Measurements from ENCODE around the gene DCTN1. TPM values are rescaled to one million over a fixed set of nuclear protein-coding genes. Genes with fewer than 3 reads are reported as not detected.
"Not testable (repeated sequence)": the region's sequence is repeated elsewhere in the genome, so short reads cannot be mapped to it uniquely, and the experiment has no call there.

DCTN1 gene
- total and polyA plus RNA-seq, 2 donors (not counting 1 experiment from before 2014, with no cell fraction given): 46.7 to 143 TPM

GRCh38 chr2:74345272-74345943 is 34.7 kb downstream of the DCTN1 start:
- WGBS (ENCODE audit: insufficient coverage): 96% methylated on average over 3 of the region's 8 CpGs
- H3K4me3 ChIP-seq (ENCODE audit: control extremely low read depth in 1 of 5, extremely low read depth in 1 of 5, insufficient read depth in 1 of 5, low read depth in 2 of 5, low read length in 4 of 5): no peak overlapping the region
- H3K9me3 ChIP-seq (ENCODE audit: control extremely low read depth in 1 of 3, control insufficient read depth in 2 of 3, insufficient read depth in 1 of 3, low read length in 2 of 3): no peaks in the 10 kb centered on the region
- no peaks in the 10 kb centered on the region for H3K4me1 ChIP-seq (ENCODE audit: control insufficient read depth in 2 of 2, insufficient read depth in 2 of 2, low read length in 2 of 2)
- H4K20me1 ChIP-seq (ENCODE audit: control insufficient read depth, insufficient read depth, low read length, poor library complexity, severe bottlenecking): no peaks in the 10 kb centered on the region
- H3K27ac ChIP-seq (ENCODE audit: low read length in 2 of 2): no peak overlapping the region
- ChIA-PET CTCF (interaction anchor here (0.7 to 2.3 kb wide), 2 partner anchors 10 to 1055 kb away, joined by 5 to 9 read pairs; no protein-coding TSS in a partner anchor), POLR2A (no interaction called here)
- no peaks in the 10 kb centered on the region for H3K79me2 ChIP-seq (ENCODE audit: control insufficient read depth, insufficient read depth, low read length)
- Mint-ChIP-seq H3K4me1 (no peaks in the 10 kb centered on the region), H3K27ac (no peak overlapping the region), H3K27me3 (peaks cover 1% of the 10 kb centered on the region), H3K9me3 (ENCODE audit: insufficient read depth) (no peaks in the 10 kb centered on the region), H3K4me3 (no peak overlapping the region)
- no peak overlapping the region for H2AFZ ChIP-seq (ENCODE audit: insufficient read depth, low read depth, low read length, poor library complexity, severe bottlenecking)
- DNase-seq (no peak), ATAC-seq (ENCODE audit: low read depth) (no peak)
- no peak overlapping the region for H3K9ac ChIP-seq (ENCODE audit: low read length)
- H3K36me3 ChIP-seq (replicated peaks in 1 of 2; ENCODE audit: control extremely low read depth in 1 of 2, control insufficient read depth in 1 of 2, extremely low read depth in 1 of 2, insufficient read depth in 2 of 2, low read length in 1 of 2): no peaks in the 10 kb centered on the region
- TF ChIP-seq CTCF (IDR thresholded peaks at IDR 0.05) (no peak), EZH2 (IDR thresholded peaks at IDR 0.05; ENCODE audit: borderline replicate concordance, insufficient read depth, low read depth, low read length, poor library complexity, severe bottlenecking) (no peak)
- no peaks in the 10 kb centered on the region for H3K27me3 ChIP-seq (replicated peaks in 1 of 4; ENCODE audit: control extremely low read depth in 1 of 4, control insufficient read depth in 3 of 4, insufficient read depth in 4 of 4, low read length in 3 of 4)
- intact Hi-C loops (cut with micrococcal nuclease): no loop called here
- no peak overlapping the region for H3K4me2 ChIP-seq (replicated peaks; ENCODE audit: low read depth, low read length, poor library complexity, severe bottlenecking)

GRCh38 chr2:74343316-74343715 is 36.8 kb downstream of the DCTN1 start, which contains the start of gene SLC4A5:
SLC4A5 (minus strand) TSS chr2:74343416; CDS start chr2:74315023, 28,393 bp downstream.
- Histone ChIP-seq H3K4me1 (ENCODE audit: control insufficient read depth in 2 of 2, insufficient read depth in 2 of 2, low read length in 2 of 2) (no peaks in the 10 kb centered on the region), H3K36me3 (replicated peaks in 1 of 2; ENCODE audit: control extremely low read depth in 1 of 2, control insufficient read depth in 1 of 2, extremely low read depth in 1 of 2, insufficient read depth in 2 of 2, low read length in 1 of 2) (no peaks in the 10 kb centered on the region), H3K9me3 (ENCODE audit: control extremely low read depth in 1 of 3, control insufficient read depth in 2 of 3, insufficient read depth in 1 of 3, low read length in 2 of 3) (no peaks in the 10 kb centered on the region), H3K4me2 (replicated peaks; ENCODE audit: low read depth, low read length, poor library complexity, severe bottlenecking) (no peak within 1 kb of the TSS), H3K27me3 (replicated peaks in 1 of 4; ENCODE audit: control extremely low read depth in 1 of 4, control insufficient read depth in 3 of 4, insufficient read depth in 4 of 4, low read length in 3 of 4) (no peaks in the 10 kb centered on the region), H3K9ac (ENCODE audit: low read length) (no peak within 1 kb of the TSS), H2AFZ (ENCODE audit: insufficient read depth, low read depth, low read length, poor library complexity, severe bottlenecking) (no peak within 1 kb of the TSS), H3K4me3 (ENCODE audit: control extremely low read depth in 1 of 5, extremely low read depth in 1 of 5, insufficient read depth in 1 of 5, low read depth in 2 of 5, low read length in 4 of 5) (no peak within 1 kb of the TSS), H4K20me1 (ENCODE audit: control insufficient read depth, insufficient read depth, low read length, poor library complexity, severe bottlenecking) (no peaks in the 10 kb centered on the region), H3K27ac (ENCODE audit: low read length in 2 of 2) (no peak within 1 kb of the TSS), H3K79me2 (ENCODE audit: control insufficient read depth, insufficient read depth, low read length) (no peaks in the 10 kb centered on the region)
- Mint-ChIP-seq H3K4me3 (no peak within 1 kb of the TSS), H3K27ac (no peak within 1 kb of the TSS), H3K9me3 (ENCODE audit: insufficient read depth) (no peaks in the 10 kb centered on the region), H3K4me1 (no peaks in the 10 kb centered on the region), H3K27me3 (peaks cover 4% of the 10 kb centered on the region)
- WGBS (ENCODE audit: insufficient coverage): no CpG with 5 or more reads among the region's 2 CpGs
- no peak for DNase-seq
- no peak for ATAC-seq (ENCODE audit: low read depth)
- ChIA-PET CTCF (interaction anchor here (0.6 to 2.3 kb wide), 2 partner anchors 8 to 498 kb away, joined by 3 to 9 read pairs; no protein-coding TSS in a partner anchor), POLR2A (no interaction called here)
- intact Hi-C loops (cut with micrococcal nuclease): no loop called here
- no peak for TF ChIP-seq EZH2 (IDR thresholded peaks at IDR 0.05; ENCODE audit: borderline replicate concordance, insufficient read depth, low read depth, low read length, poor library complexity, severe bottlenecking)
- no peak for TF ChIP-seq CTCF (IDR thresholded peaks at IDR 0.05)

- POLR2A ChIA-PET; H2AFZ ChIP-seq (ENCODE audit: insufficient read depth, low read depth, low read length, poor library complexity, severe bottlenecking); H3K27ac Mint-ChIP-seq; H3K9me3 Mint-ChIP-seq (ENCODE audit: insufficient read depth); H3K4me3 Mint-ChIP-seq; H3K36me3 ChIP-seq (replicated peaks in 1 of 2; ENCODE audit: control extremely low read depth in 1 of 2, control insufficient read depth in 1 of 2, extremely low read depth in 1 of 2, insufficient read depth in 2 of 2, low read length in 1 of 2); H3K27me3 ChIP-seq (replicated peaks in 1 of 4; ENCODE audit: control extremely low read depth in 1 of 4, control insufficient read depth in 3 of 4, insufficient read depth in 4 of 4, low read length in 3 of 4); H3K4me2 ChIP-seq (replicated peaks; ENCODE audit: low read depth, low read length, poor library complexity, severe bottlenecking); H3K27ac ChIP-seq (ENCODE audit: low read length in 2 of 2); intact Hi-C loops (cut with micrococcal nuclease); DNase-seq; ATAC-seq (ENCODE audit: low read depth); H3K4me3 ChIP-seq (ENCODE audit: control extremely low read depth in 1 of 5, extremely low read depth in 1 of 5, insufficient read depth in 1 of 5, low read depth in 2 of 5, low read length in 4 of 5); H3K4me1 Mint-ChIP-seq; H3K27me3 Mint-ChIP-seq; H3K9me3 ChIP-seq (ENCODE audit: control extremely low read depth in 1 of 3, control insufficient read depth in 2 of 3, insufficient read depth in 1 of 3, low read length in 2 of 3); H3K4me1 ChIP-seq (ENCODE audit: control insufficient read depth in 2 of 2, insufficient read depth in 2 of 2, low read length in 2 of 2); H3K79me2 ChIP-seq (ENCODE audit: control insufficient read depth, insufficient read depth, low read length); H3K9ac ChIP-seq (ENCODE audit: low read length); H4K20me1 ChIP-seq (ENCODE audit: control insufficient read depth, insufficient read depth, low read length, poor library complexity, severe bottlenecking): not testable (repeated sequence)
- no CpG with 5 or more reads among the region's 2 CpGs for WGBS (ENCODE audit: insufficient coverage)
- CTCF ChIA-PET: interaction anchor here (0.6 to 7.1 kb wide), 12 partner anchors 8 to 517 kb away, joined by 3 to 191 read pairs (median 9); partner anchors contain the start of genes BOLA3 and STAMBP
Measured at GRCh38 chr2:74336227-74336626, 43.9 kb downstream of the DCTN1 start.

Data from B cell (primary cell).